Aorta (tissue), 5 donors: ENCODE data around the gene EPG5. TPM values are rescaled to one million over a fixed set of nuclear protein-coding genes. Genes with fewer than 3 reads are reported as not detected.
"Not testable (repeated sequence)": the region's sequence is repeated elsewhere in the genome, so short reads cannot be mapped to it uniquely, and the experiment has no call there.

Experiments used
- ATAC-seq: fragments of 200-7000 bp; cut with Tn5 transposase; one replicate; pipeline ENCODE4 v1.9.1; 2022; ENCODE audit warnings: moderate library complexity; ENCODE audit not compliant: low FRiP score
- DNase-seq, 2 donors: peaks; one replicate each; pipeline ENCODE4 v3.0.0-alpha.2; 2020
- H3K27ac ChIP-seq, 2 donors: one replicate each; pipeline ENCODE4 v1.5.1; 2013; ENCODE audit warnings: low read length in 2 of 2, mild to moderate bottlenecking in 2 of 2, moderate library complexity in 2 of 2, control low read depth in 1 of 2, inconsistent platforms in 1 of 2, low read depth in 1 of 2
- H3K27me3 ChIP-seq, 2 donors: one replicate each; pipeline ENCODE4 v1.6.1; 2013; ENCODE audit warnings: control low read depth in 1 of 2, low read length in 1 of 2, mild to moderate bottlenecking in 1 of 2, moderate library complexity in 1 of 2; ENCODE audit not compliant: insufficient read depth in 2 of 2, control insufficient read depth in 1 of 2
- H3K36me3 ChIP-seq, 2 donors: one replicate each; pipeline ENCODE4 v1.6.1; 2013; ENCODE audit warnings: control low read depth in 1 of 2, low read length in 1 of 2, mild to moderate bottlenecking in 1 of 2; ENCODE audit not compliant: insufficient read depth in 2 of 2, control insufficient read depth in 1 of 2
- H3K4me1 ChIP-seq, 2 donors: one replicate each; pipeline ENCODE4 v1.6.1; 2013; ENCODE audit warnings: low read length in 2 of 2, control low read depth in 1 of 2, mild to moderate bottlenecking in 1 of 2, moderate library complexity in 1 of 2; ENCODE audit not compliant: insufficient read depth in 2 of 2, control insufficient read depth in 1 of 2
- H3K4me3 ChIP-seq, 2 donors: one replicate each; pipeline ENCODE4 v1.5.1; 2013; ENCODE audit warnings: low read length in 2 of 2, control low read depth in 1 of 2, mild to moderate bottlenecking in 1 of 2
- H3K9me3 ChIP-seq: one replicate; pipeline ENCODE4 v1.6.1; 2013; ENCODE audit warnings: mild to moderate bottlenecking, low read length; ENCODE audit not compliant: control insufficient read depth
- WGBS, 2 donors: extraction: QIAGEN DNeasy Blood & Tissue Kit; methylation state at CpG; one replicate each; pipeline ENCODE4 v1.1.7; 2013; 5-methylcytosine and 5-hydroxymethylcytosine counted together
- intact Hi-C, 2 donors: fragments of 100-400 bp; cut with DNase I; formaldehyde crosslinking; loops; one replicate each; pipeline versions ENCODE4 v1.14.2 to v1.15.0; 2022
- polyA plus RNA-seq, 2 donors: library from polyadenylated mRNA; stranded (reverse); fragments of 200-250 nt; gene quantifications; one replicate each; pipeline ENCODE4 v1.2.3, GENCODE V29; 2013
- total RNA-seq, 2 donors: library from RNA; stranded (reverse); fragmentation: NEBNext Ultra II Directional; extraction: Animal tissue kit (Norgen Biotek cat#: 25700); gene quantifications; one replicate each; pipeline ENCODE4 v1.2.1, GENCODE V29; 2021
- donor health status: healthy with polysubstance abuse.
- donor health status: Bipolar disorder and iron deficiency.
- donor health status: DM: no; HTN: no; CAD: no.
- donor health status: DM: no; HTN: no; CAD: no.
- donor health status: DM: yes; HTN: yes; CAD: no.

Gene EPG5
- total and polyA plus RNA-seq, 4 donors = 2.5 to 37.3 (median 19.8) TPM

DNA sequence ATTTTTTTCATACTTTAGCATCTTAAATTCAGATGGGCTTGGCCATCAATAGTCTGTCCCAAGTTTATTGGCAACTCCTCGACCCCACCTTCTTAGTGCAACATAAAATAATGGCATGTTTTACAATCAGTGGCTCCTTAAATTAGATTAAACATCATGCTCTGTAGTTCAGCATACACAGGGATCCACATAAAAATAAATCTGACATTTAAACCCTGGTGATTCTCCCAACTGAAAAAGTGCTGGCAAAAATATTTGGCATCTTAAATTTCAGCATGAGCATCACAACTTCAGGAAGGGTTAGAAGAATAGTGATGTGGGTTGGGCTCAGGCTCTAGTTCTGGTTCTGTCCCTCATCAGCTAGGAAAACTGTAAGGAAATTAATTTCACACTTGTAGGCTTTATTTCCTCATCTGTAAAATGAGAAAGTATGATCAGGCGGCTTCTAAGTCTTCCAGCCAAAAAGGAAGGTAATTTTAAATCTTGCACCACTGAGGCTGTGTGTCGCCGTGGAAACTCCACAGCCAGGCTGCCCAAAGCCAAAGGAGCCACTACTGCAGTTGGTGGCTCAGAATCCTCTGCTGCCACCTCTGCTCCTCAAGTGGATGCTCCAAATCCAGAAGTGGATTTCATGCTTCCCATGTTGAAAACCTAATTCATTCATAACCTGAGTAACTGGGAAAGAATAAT lies 17.6 kb upstream of the EPG5 start:
- Histone ChIP-seq H3K36me3 (peaks cover 1 to 3% of the 10 kb centered on the region in 2 donors), H3K27me3 (no peaks in the 10 kb centered on the region), H3K9me3 (no peaks in the 10 kb centered on the region), H3K4me1 (no peaks in the 10 kb centered on the region), H3K4me3 (no peak overlapping the region), H3K27ac (no peak overlapping the region)
- ATAC-seq (no peak), DNase-seq (no peak)
- 82 to 89% methylated on average over 4 of the region's 4 CpGs for WGBS, 2 donors
- intact Hi-C loops = no loop called here

DNA sequence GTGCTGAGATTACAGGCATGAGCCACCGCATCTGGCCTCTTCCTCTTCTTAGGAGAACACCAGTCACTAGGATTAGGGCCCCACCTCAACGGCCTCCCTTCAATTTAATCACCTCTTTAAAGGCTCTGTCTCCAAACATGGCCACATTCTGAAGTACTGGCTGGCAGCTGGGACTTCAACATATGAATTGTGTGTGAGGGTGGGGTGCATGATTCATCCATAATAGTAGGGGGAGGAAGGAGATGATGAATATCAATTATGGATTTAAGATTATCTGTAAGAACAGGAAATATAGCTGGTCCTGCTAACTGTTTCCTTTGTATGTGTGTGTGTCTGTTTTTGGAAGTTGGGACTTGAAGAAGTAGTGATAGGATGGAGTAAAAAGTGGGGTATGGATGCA lies 14.7 kb upstream of the EPG5 start:
- H3K4me1 ChIP-seq = no peaks in the 10 kb centered on the region
- DNase-seq (no peak), ATAC-seq (no peak)
- 77 to 82% methylated on average over 2 of the region's 2 CpGs for WGBS, 2 donors
- intact Hi-C loops = no loop called here
- no peak overlapping the region for H3K27ac ChIP-seq
- no peaks in the 10 kb centered on the region for H3K27me3 ChIP-seq
- H3K36me3 ChIP-seq = no peaks in the 10 kb centered on the region
- H3K4me3 ChIP-seq = no peak overlapping the region
- H3K9me3 ChIP-seq = no peaks in the 10 kb centered on the region

DNA sequence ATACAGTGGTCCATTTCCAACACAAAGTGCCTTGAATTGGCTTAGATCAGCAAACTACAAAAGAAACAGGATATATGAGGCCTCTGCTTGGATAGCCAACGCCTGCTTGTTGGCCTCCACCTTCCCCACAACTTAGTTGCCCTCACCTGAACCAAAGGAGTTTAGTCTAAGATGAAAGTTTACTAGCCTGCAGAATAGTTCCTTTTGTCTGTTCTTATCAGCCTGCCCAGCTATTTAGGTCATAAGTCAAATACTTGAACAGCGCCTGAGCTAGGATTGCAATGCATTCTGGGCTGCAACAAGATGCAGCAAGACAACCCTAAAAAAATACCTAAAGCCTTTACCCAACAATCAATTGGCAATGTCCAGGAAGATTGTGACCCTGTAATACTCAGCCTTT lies 13.1 kb upstream of the EPG5 start:
- 65 to 75% methylated on average over 2 of the region's 2 CpGs for WGBS, 2 donors
- no peak overlapping the region for H3K27ac ChIP-seq

DNA sequence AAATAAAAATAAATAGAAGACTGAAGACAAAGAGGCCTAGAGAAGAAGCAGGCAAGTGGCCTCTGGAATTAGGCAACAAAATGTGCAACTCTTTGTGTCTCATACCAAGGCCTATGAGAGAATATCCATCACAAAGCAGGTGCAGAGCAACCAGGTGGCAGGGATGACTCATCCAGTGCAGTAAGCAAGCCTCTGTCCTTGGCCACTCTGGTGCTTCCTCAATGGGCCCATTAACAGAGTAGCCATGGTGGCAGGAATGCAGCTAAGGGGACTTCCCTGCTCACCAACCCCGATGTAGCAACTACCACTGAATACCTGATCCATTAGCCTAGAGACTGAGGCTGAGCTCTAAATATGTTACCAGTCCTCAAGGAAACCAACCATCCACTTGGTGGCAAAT lies 11.0 kb upstream of the EPG5 start:
- H3K9me3 ChIP-seq = no peaks in the 10 kb centered on the region
- no peaks in the 10 kb centered on the region for H3K27me3 ChIP-seq
- no peaks in the 10 kb centered on the region for H3K4me1 ChIP-seq
- ATAC-seq (no peak), DNase-seq (no peak)
- H3K4me3 ChIP-seq = no peak overlapping the region
- no peaks in the 10 kb centered on the region for H3K36me3 ChIP-seq
- WGBS, 2 donors = 87 to 100% methylated on average over 1 of the region's 1 CpG
- H3K27ac ChIP-seq = no peak overlapping the region
- intact Hi-C loops = no loop called here

More for the DNA sequence above, 13.1 kb upstream of the EPG5 start:
- Histone ChIP-seq H3K4me1 (no peaks in the 10 kb centered on the region), H3K4me3 (no peak overlapping the region), H3K9me3 (no peaks in the 10 kb centered on the region), H3K36me3 (no peaks in the 10 kb centered on the region), H3K27me3 (no peaks in the 10 kb centered on the region)
- intact Hi-C loops = no loop called here
- ATAC-seq = no peak
- DNase-seq = no peak

DNA sequence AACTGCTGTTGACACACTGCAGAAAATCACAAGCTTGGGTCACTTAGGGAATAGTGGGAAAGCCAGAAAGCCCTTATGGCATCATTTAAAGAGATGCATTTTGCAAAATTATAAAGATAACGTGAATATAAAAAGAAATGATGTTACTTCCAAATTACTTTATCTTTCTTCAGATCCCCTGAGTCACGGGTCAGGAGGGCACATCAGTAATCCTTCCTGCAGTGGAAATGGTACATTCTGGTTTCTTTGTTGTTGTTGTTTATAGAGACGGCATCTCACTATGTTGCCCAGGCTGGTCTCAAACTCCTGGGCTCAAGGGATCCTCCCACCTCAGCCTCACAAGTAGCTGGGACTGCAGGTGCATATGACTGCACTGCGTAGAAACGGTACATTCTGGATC lies 9.8 kb upstream of the EPG5 start:
- intact Hi-C loops = no loop called here
- no peaks in the 10 kb centered on the region for H3K4me1 ChIP-seq
- ATAC-seq (no peak), DNase-seq (no peak)
- no peaks in the 10 kb centered on the region for H3K36me3 ChIP-seq
- no peaks in the 10 kb centered on the region for H3K27me3 ChIP-seq
- no peak overlapping the region for H3K4me3 ChIP-seq
- H3K27ac ChIP-seq = no peak overlapping the region
- no peaks in the 10 kb centered on the region for H3K9me3 ChIP-seq
- 86 to 87% methylated on average over 5 of the region's 5 CpGs for WGBS, 2 donors

DNA sequence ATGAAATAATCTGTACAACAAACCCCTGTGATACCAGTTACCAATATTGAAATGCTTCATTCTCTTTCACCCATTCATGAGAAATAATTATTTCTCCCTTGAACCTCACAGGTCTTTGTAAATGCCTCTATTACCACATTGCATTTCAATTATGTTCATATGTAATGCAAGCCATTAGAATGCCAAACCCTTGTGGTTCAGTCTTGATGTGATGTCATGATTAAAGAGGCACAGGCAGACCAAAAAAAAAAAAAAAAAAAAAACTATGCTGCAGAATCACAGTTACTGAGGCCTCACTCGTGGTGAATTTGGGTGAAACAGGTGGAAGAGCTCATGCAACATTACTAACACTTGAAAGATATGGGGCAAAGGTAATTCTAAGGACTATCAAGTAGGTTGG lies 9.4 kb upstream of the EPG5 start:
- no peaks in the 10 kb centered on the region for H3K9me3 ChIP-seq
- intact Hi-C loops = no loop called here
- no peak overlapping the region for H3K4me3 ChIP-seq
- H3K27ac ChIP-seq = no peak overlapping the region
- DNase-seq = no peak
- no peaks in the 10 kb centered on the region for H3K36me3 ChIP-seq
- no peaks in the 10 kb centered on the region for H3K4me1 ChIP-seq
- no peak for ATAC-seq
- no peaks in the 10 kb centered on the region for H3K27me3 ChIP-seq
- WGBS, 2 donors = 41 to 46% methylated on average over 1 of the region's 1 CpG

DNA sequence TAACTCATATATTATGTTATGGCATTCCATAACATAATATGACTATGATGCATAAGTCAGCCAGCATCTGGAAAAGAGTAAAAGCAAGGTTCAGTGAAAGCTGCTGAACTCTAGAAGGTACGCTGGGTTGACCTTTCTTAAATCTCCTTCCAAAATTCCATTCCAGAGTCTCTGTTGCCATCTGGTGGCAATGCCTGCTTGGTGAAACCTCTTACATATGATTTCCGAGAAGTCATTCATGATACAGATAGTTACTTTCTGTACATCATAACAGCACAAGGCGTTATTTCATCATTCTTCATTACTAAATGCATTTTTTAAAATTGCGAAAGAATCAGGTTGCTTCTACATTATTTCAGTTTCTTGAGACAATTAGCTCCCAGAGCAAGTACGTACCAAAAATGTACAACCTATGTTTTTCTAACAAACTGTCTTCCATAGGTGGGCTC lies 7.0 kb upstream of the EPG5 start:
- Histone ChIP-seq H3K9me3 (no peaks in the 10 kb centered on the region), H3K36me3 (no peaks in the 10 kb centered on the region), H3K27ac (no peak overlapping the region), H3K4me1 (no peaks in the 10 kb centered on the region), H3K27me3 (no peaks in the 10 kb centered on the region), H3K4me3 (no peak overlapping the region)
- intact Hi-C loops = loop anchor here in 1 of 2 donors (2.0 kb wide), 2 partner anchors 99 to 309 kb away; partner anchors contain the start of gene PSTPIP2
- DNase-seq (peak in 1 of 2 donors; percentile 58), ATAC-seq (peak; percentile 76)
- 22 to 26% methylated on average over 5 of the region's 5 CpGs for WGBS, 2 donors

DNA sequence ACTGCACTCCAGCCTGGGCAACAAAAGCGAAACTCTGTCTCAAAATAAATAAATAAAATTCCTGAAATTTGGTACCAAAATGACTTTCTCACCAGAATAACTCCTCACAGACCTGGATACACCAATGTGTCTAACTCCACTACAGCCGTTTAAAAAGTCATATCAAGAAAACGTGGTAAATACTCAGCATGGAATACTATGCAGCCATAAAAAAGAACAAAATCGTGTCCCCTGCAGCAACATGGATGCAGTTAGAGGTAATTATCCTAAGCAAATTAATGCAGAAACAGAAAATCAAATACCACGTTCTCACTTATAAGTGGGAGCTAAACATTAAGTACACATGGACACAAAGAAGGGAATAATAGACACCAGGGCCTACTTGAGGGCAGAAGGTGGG lies 2.2 kb downstream of the EPG5 start:
- not testable (repeated sequence) for H3K27ac ChIP-seq, DNase-seq, H3K36me3 ChIP-seq, H3K4me1 ChIP-seq, ATAC-seq, H3K9me3 ChIP-seq, H3K4me3 ChIP-seq, H3K27me3 ChIP-seq
- intact Hi-C loops = loop anchor here (5.0 to 10.0 kb wide), 2 partner anchors 50 to 107 kb away; partner anchors contain the start of gene PSTPIP2 (in 1 of the 2)
- WGBS, 2 donors = 97% methylated on average over 5 of the region's 5 CpGs

DNA sequence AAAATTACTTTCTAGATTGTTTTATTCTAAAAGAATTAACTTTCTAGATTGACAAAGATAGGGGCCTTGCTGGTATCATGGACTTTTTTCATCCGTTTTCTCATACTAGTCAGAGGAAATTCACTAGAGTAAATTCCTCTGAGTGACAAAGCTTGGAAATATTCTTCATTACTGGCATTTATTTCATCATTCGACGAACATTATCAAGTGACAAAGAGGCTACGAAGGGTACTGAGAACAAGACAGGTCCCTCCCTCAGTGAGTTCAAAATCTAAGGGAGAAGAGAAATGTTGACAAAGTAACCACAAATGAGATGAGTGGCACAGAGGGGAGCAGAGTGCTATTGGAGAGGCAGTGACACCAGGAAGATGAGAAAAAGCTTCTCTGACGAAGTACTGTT lies 4.3 kb downstream of the EPG5 start:
- Histone ChIP-seq H3K36me3 (peaks cover 0 to 4% of the 10 kb centered on the region in 2 donors), H3K4me3 (no peak overlapping the region), H3K27me3 (no peaks in the 10 kb centered on the region), H3K27ac (no peak overlapping the region), H3K4me1 (no peaks in the 10 kb centered on the region), H3K9me3 (no peaks in the 10 kb centered on the region)
- ATAC-seq (no peak), DNase-seq (no peak)
- intact Hi-C loops = loop anchor here in 1 of 2 donors (10.0 kb wide), 1 partner anchor 48 kb away; no protein-coding TSS in a partner anchor
- WGBS, 2 donors = 83% methylated on average over 5 of the region's 5 CpGs
